H1 (cell line): ENCODE results near the gene TMEM232. TPM values are rescaled to one million over a fixed set of nuclear protein-coding genes. Genes with fewer than 3 reads are reported as not detected.

Experiments used
- CHD7 ChIP-seq: fragments of 300-600 bp; sonication (generic); IDR thresholded peaks from 2 replicates; pipeline ENCODE4 v1.7.1; 2012; ENCODE audit warnings: low read length, moderate library complexity, mild to moderate bottlenecking, inconsistent platforms; ENCODE audit not compliant: insufficient replicate concordance
- CTBP2 ChIP-seq: IDR thresholded peaks from 2 replicates; pipeline ENCODE4 v1.7.0; 2011; ENCODE audit warnings: borderline replicate concordance, mild to moderate bottlenecking, moderate library complexity, mixed read lengths, low read length; ENCODE audit not compliant: insufficient read depth, insufficient read length
- NANOG ChIP-seq: IDR thresholded peaks from 2 replicates; pipeline ENCODE4 v1.6.1; 2011; ENCODE audit warnings: low read length, low read depth, mild to moderate bottlenecking, inconsistent platforms; ENCODE audit not compliant: insufficient read depth, poor library complexity, severe bottlenecking
- PHF8 ChIP-seq: fragments of 200-600 bp; sonication (generic); conservative IDR thresholded peaks from 2 replicates; pipeline ENCODE4 v1.7.1; 2012; ENCODE audit warnings: low read depth, mild to moderate bottlenecking, inconsistent platforms, low read length, moderate library complexity
- POLR2A ChIP-seq, 2 experiments: IDR thresholded peaks; 1 replicate in 1 of 2; 2 replicates in 1 of 2; pipeline ENCODE4 v1.6.1; 2011; ENCODE audit warnings: low read depth in 2 of 2, low read length in 2 of 2, mild to moderate bottlenecking in 2 of 2; ENCODE audit errors: control extremely low read depth in 1 of 2
- RNF2 ChIP-seq: fragments of 200-900, 300-1000 bp; sonication (generic); IDR thresholded peaks from 2 replicates; pipeline ENCODE4 v1.7.1; 2016; ENCODE audit warnings: borderline replicate concordance, low read depth, mild to moderate bottlenecking, antibody characterized with exemption, low read length; ENCODE audit not compliant: poor library complexity, severe bottlenecking; ENCODE audit errors: missing control alignments
- SAP30 ChIP-seq: fragments of 300-600 bp; sonication (generic); IDR thresholded peaks from 2 replicates; pipeline ENCODE4 v1.7.1; 2012; ENCODE audit warnings: low read length, moderate library complexity, mild to moderate bottlenecking, inconsistent platforms; ENCODE audit not compliant: insufficient read depth, insufficient replicate concordance
- SRF ChIP-seq: IDR thresholded peaks from 2 replicates; pipeline ENCODE4 v1.6.1; 2011; ENCODE audit warnings: mild to moderate bottlenecking, low read depth, low read length, moderate library complexity
- SUZ12 ChIP-seq: fragments of 200-600 bp; sonication (generic); IDR thresholded peaks from 2 replicates; pipeline ENCODE4 v1.6.1; 2012; ENCODE audit warnings: mild to moderate bottlenecking, inconsistent platforms, low read length, moderate library complexity, mixed read lengths
- TEAD4 ChIP-seq: IDR thresholded peaks from 2 replicates; pipeline ENCODE4 v1.6.1; 2012; ENCODE audit warnings: low read depth, low read length, inconsistent platforms, mixed read lengths
- polyA plus RNA-seq, 7 experiments: library from polyadenylated mRNA; depleted of rRNA in 3 of 7; stranded (reverse) in 5 of 7; unstranded in 2 of 7; fragments of >200 nt in 5 of 7; fragments of 200-250 nt in 2 of 7; gene quantifications; 1 replicate in 5 of 7; 2 replicates in 1 of 7; 4 replicates in 1 of 7; pipeline versions ENCODE4 v1.2.1 to v1.2.3, GENCODE V29; 2011 to 2013; ENCODE audit warnings: missing spikeins in 2 of 7, mixed read lengths in 2 of 7
- total RNA-seq: library from RNA; stranded (reverse); fragmentation: NEBNext Ultra II Directional; extraction: Animal tissue kit (Norgen Biotek cat#: 25700); gene quantifications from 2 replicates; pipeline ENCODE4 v1.2.1, GENCODE V29; 2021

TMEM232 gene
- total and polyA plus RNA-seq, 2 of the 8 experiments (the other 6 are each of a cell fraction or from before 2014, with no cell fraction given), result 0.38 to 1.3 TPM

- TF ChIP-seq CHD7 (no peak), CTBP2 (no peak), NANOG (no peak), POLR2A (IDR thresholded peaks at IDR 0.05; ENCODE audit: control extremely low read depth in 1 of 2, low read depth in 2 of 2, low read length in 2 of 2) (no peak), PHF8 (no peak), TEAD4 (no peak), SUZ12 (no peak), SRF (no peak), SAP30 (no peak), RNF2 (no peak)
Observed at GRCh38 chr5:110612794-110613247, 113.7 kb downstream of the TMEM232 start (continued).
